GM19438 (cell line): Measurements from ENCODE around the gene KRI1.

Source experiments
- ATAC-seq: cut with Tn5 transposase; IDR thresholded peaks from one replicate; pipeline ENCODE4 v1.9.1; 2021; ENCODE audit warnings: low read depth; ENCODE audit not compliant: unreplicated experiment

The KRI1 gene

DNA sequence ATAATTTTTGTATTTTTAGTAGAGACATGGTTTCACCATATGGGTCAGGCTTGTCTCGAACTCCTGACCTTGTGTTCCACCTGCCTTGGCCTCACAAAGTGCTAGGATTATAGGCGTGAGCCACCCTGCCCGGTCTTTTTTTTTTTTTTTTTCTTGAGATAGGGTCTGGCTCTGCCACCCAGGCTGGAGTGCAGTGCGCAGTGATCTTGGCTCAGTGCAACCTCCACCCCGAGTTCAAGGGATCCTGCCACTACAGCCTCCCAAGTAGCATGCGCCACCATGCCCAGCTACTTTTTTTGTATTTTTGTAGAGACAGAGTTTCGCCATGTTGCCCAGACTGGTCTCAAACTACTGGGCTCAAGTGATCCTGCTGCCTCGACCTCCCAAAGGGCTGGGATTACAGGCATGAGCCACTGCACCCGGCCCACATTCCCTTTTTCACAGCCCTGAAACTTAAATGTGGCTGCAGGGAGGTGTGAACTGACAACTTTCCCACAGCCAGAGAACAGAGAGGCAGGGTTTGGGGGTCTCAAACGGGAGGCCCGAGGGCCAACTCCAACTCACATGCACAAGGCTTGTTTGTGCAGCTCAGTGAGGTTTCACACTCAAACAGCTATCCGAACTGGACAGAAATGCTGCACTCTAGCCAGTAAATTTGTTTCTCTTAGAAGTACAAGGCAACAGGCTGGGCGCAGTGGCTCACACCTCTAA is 44.2 kb downstream of the KRI1 start:
- no peak for ATAC-seq

DNA sequence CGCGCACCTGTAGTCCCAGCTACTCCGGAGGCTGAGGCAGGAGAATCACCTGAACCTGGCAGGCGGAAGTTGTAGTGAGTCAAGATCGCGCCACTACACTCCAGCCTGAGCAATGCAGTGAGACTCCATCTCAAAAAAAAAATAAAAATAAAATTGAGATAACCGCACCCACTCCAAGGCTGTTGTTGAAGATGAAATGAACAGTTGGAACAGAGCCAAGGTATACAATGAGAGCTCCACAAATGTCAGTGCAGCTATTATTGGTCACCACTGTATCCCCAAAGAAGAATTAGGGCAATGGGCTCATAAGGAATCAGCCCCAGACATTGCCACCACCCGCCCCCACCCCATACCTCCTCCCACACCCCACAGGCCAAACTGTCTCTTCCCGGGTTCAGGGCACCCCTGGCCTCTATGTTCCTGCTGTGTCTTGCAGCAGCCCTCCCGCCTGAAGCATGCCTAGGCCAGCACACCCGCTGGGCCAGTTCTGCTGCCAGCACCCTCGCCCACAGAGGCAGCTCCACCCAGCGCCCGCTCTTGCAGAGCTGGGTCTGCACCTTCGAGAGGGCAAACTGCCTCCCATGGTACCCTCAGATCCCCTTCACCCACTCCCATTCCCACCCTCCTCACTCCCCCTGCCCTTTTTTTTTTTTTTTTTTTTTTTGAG is 45.0 kb downstream of the KRI1 start:
- no peak for ATAC-seq

DNA sequence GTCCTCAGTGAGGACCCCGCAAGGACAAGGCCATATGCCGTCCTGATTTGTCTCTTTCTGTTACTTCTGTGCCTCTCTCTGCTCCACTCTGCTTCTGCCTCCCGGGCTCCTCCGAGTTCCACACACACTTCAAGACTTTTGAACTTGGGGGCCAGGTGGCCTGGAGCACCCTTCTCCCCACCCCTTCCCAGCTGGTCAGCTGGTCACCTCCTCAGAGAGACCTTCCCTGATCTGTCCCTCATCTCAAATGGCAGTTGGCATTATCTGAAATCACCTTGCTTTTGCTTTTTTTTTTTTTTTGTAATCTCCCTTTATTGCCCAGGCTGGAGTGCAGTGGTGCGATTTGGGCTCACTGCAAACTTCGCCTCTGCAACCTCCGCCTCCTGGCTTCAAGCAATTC is 46.4 kb downstream of the KRI1 start:
- ATAC-seq = no peak

DNA sequence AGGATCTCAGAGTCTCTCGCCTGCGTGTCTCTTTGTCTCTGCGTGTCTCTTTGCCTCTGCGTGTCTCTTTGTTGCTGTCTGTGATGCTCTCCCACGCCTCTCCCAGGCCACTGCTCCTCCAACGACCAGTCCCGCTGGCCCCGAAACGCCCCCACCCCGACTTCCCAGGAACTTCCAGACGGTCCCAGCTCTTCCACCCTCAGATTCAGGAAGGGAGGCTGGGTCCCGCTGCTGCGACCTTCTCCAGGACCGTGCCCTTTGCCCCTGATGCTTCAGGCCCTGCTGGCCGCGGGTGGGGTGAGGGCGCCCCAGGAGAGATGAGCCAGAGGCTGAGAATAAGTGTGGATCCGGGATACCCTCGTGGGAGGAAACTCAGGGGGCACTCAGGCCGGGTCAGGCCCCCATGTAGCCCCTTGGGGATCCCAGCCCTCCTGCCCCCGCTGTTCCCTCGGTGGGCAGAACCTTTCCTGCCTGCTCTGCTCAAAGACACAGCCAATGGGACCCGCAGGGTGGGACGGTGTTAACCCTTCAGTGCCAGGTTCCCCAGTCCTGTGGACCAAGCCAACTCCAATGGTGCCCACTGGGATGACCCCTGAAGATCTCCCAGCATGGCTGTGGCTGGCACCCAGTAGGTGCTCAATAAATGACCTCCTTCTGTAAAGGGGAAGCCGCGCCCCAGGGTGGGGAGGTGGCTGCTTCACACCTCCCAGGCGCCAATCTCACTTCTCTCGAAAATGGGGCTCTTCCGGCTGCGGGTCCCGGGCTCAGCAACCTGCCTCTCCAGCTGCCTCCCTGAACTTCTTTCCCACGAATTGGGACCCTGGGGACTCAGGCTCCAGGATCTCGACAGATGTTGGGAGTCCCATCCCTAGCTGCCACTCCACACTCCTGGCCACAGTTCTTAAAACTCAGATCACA is 47.1 kb downstream of the KRI1 start:
- no peak for ATAC-seq

DNA sequence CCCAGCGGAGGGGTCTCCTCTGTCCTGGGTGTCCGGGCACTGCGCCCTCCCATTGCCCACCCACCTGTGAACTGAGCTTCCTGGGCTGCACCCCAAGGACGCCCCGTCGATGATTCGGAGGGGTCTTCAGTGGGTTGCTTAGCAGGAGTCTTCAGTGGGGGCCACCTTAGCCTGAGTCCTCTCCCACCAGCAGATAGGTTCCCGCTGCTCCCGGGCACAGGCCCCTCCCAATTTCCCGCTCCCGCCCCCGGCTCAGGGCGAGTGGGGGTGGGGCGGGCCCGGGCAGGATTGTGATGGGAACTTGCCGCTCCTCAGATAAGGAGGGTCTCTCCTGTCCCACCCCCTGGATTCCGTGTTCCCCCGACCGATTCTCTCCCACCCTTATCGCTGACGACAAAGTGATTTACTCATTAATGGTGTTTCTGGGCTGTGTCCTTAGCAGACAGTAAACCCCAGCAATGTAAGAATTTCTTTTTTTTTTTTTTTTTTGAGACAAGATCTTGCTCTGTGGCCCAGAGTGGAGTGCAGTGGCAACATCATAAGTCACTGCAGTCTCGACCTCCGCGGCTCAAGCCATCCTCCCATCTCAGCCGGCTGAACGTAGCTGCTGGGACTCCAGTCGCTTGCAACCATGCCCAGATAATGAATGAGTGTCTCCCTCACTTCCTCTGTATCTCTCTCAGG is 47.9 kb downstream of the KRI1 start:
- ATAC-seq = no peak

DNA sequence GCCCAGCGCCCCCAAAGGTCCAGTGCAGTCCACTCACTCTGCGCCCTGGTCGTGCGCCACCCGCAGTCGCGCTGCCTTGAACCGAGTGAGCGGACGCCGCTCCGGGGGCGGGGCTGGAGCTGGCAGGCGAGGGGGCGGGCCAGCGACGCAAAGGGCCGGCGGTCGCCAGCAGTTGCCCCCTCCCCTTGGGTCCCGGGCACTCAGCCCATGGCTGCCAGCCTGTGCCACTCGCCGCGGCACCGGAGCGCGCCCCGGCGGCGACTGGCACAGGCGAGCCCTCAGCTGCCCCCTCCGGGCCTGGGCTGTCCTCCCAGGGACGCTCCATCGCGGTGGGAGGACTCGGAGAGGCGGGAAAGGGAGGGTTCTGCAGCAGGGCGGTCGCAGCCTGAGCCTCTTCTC is 48.5 kb downstream of the KRI1 start, which contains the start of gene S1PR5:
Gene S1PR5 (minus strand): TSS at position 87 of the 399 bp plus-strand sequence. CDS start 2,436 bp downstream, outside the sequence.
- ATAC-seq = no peak

DNA sequence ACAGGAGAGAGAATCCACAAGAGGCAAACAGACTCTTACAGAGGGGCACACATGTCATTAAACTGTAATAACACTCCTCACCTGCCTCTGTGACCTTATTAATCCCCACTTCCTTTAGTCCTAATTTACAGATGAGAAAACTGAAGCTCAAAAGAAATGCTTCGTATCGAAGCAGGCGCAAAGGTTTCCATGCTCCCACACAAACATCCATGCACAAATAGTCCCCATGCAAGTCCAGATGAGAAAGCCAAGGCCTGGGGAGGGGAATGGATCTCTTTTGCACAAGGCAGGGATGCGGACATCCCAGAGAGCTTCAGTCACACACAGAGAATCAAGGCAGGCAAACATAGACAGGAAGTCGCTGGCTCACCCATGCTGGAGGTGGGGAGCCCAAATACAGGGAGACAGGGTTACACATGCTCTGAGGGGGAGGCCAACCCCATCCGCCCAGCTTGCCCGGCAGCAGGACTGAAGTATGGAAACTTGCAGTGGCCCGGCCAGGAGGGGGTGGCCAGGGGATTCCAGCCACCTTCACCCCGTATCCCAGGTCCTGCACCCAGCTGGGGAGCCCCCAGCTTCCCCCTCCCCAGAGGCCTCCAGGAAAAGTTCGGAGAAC is 49.0 kb downstream of the KRI1 start:
- no peak for ATAC-seq

DNA sequence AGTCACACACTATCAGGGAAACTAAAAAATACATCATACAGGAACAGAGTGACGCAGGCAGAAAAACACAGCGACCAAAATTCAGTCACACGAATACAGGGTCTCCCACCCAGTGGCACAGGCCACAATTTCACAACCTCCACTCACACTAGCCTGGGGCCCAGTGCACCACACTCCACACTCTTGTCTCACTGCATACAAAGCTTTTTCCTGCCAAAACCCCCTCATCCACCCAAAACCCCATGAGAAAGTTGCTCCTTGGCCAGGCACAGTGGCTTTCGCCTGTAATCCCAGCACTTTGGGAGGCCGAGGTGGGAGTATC is 49.8 kb downstream of the KRI1 start:
- no peak for ATAC-seq

DNA sequence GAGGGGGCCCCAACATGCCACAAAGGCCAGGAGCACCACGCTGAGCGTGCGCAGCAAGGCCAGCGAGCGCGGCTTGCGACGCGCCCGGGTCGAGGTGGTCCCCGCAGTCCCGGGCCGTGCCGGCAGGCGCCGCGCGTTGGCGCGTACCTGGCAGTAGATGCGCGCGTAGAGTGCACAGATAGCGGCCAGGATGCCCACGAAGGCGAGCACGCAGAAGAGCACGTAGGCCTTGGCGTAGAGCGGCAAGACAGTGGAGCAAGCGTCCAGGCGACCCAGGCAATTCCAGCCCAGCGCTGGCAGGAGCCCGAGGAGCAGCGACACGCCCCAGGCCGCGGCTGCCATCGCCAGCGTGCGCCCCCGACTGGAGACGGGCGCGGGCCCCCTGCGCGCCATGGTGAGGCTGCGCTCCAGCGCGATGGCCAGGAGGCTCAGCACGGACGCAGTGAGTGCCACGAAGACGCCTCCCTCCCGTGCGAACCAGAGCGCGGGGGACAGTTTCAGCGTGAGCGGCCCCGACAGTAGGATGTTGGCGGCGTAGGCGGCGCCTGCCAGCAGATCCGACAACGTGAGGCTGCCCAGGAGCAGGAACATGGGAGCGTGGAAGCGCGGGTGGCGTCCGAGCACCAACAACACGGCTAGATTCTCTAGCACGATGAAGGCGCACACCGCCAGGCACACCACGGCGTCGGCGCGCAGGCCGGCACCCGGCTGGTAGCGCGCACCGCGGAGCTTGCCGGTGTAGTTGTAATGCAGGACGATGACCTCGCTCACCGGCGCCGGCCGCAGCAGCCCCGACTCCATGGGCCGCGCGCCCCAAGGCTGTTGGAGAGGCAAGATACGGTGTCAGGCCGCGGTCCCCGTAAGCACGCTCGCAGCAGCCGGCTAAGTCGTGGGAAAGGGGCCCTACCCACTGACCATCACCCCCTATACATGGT is 51.3 kb downstream of the KRI1 start:
- ATAC-seq = no peak

DNA sequence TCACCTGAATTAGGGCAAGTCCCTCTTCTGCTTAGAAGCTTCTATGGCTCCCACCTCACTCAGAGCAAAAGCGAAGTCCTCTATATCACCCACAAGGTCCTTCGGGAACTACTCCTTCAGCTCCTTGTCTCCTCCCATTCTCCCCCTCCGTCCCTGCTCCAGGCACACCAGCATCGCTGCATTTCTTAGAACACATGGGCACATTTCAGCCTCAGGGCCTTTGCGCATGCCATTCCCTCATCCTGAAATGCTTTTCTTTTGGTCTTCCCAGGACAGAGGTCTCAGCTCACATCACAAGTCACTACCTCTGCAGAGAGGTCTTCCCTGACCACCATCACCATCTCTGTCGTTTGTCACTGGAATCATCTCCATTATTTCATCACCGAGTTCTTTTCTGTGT is 52.6 kb downstream of the KRI1 start:
- no peak for ATAC-seq

DNA sequence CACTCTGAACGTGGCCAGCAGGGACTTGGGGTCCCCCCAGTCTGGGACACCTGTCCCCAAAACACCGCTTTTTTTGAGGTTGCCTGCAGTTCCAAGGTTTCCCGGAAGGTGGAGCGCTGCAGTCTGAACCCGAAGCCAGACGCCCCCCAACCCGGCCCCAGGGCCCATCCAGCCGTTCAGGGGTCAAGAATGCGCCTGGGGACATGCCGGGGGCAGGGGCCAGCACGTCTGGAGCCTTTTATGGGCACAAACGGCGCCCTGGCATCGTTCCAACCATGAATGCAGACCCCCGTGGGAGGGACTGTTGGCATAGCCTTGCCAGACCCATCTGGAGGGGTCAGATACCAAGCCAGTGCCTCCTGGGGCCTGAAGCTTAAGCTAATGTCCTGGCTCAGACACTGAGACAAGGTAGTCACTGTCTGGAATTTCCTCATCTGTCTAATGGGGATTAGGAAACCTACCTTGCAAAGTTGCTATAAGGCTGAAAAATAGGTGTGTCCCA is 55.5 kb downstream of the KRI1 start:
- ATAC-seq = no peak

DNA sequence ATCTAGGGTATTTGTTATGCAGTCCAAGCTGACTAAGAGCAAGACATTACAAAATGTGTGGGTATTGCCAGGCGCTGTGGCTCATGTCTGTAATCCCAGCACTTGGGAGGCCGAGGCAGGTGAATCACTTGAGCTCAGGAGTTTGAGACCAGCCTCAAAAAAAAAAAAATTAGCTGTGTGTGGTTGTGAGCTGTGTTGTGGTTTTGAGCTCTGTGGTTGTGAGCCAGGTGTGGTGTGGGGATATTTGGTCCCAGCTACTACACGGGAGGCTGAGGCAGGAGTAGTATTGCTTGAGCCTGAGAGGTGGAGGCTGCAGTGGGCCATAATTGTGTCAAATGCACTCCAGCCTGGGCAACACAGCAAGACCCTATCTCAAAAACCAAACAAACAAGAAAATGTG is 57.1 kb downstream of the KRI1 start:
- ATAC-seq = no peak

DNA sequence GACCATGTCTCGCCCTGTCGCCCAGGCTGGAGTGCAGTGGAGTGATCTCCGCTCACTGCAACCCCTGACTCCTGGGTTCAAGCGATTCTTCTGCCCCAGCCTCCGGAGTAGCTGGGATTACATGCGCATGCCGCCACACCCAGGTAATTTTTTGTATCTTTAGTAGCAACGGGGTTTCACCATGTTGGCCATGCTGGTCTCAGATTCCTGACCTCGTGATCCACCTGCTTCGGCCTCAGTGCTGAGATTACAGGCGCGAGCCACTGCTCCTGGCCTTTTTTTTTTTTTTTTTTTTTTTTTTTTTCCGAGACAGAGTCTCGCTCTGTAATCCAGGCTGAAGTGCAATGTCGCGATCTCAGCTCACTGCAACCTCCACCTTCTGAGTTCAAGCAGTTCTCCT is 57.8 kb downstream of the KRI1 start:
- ATAC-seq = no peak

DNA sequence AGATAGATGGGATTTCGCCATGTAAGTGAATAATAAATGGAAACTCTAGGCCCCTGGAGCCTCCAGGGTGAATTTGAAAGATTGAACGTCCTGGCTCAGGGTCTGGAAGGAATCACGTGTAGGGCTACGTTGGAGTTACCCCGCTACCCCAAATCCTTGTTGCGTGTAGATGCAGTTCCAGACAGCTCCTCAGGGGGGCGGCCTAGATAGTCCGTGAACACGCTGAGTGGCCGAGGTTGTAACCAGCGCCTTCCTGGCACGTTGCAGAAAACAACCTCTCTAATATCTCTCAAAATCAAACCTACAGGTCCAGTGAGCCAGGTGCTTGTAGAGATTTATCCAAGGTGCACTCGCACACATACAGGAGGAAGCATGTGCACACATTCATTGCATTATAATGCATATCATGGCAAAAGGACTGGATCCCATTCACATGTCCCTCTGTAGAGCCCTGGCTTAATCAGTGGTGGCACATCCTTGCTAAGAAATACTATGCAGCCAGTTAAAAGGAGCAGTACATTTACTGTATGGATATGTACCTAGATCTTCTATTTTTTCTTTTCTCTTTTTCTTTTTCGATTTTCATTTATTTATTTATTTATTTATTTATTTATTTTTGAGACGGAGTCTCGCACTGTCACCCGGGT is 60.1 kb downstream of the KRI1 start:
- ATAC-seq = no peak
